ENCODE measurements around the gene UGDH. TPM values are rescaled to one million over a fixed set of nuclear protein-coding genes. Genes with fewer than 3 reads are reported as not detected.

UGDH gene
- total and polyA plus RNA-seq, 8 donors, result 62.8 to 108 (median 100) TPM

DNA sequence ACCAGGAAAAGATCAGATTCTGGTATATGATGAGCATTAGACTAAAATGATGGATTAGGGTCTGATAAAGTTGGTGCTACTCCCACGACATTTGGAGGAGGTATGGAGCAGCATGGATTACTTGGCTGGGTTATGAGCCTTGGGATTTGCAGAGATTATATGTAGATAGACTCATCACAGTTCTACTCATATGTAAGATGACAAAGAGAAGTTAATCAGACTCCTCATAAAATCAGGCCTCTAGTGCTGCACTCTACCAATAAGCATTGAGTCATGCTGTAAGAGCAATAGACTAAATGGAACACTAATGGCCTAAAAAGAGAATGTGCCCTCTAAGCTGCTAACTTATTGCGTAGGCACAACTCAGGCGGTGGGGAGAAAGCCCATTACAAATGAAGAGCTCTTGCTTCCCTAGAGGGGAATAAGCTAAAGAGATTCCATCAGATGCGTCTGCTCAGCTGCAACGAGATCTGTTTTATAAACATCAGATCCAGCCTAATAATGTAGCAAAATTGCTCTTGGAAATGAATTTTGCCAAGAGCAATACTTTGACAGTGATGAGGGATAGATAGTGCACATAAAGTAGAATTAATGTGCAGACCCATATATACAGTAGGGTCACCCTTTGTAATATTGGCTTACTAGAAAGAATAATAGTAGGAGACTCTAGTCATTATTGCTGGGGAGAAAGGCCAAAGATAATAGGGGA lies 50.9 kb downstream of the UGDH start:
- ATAC-seq (no peak), DNase-seq (no peak)
- TF ChIP-seq, protein P1, sequence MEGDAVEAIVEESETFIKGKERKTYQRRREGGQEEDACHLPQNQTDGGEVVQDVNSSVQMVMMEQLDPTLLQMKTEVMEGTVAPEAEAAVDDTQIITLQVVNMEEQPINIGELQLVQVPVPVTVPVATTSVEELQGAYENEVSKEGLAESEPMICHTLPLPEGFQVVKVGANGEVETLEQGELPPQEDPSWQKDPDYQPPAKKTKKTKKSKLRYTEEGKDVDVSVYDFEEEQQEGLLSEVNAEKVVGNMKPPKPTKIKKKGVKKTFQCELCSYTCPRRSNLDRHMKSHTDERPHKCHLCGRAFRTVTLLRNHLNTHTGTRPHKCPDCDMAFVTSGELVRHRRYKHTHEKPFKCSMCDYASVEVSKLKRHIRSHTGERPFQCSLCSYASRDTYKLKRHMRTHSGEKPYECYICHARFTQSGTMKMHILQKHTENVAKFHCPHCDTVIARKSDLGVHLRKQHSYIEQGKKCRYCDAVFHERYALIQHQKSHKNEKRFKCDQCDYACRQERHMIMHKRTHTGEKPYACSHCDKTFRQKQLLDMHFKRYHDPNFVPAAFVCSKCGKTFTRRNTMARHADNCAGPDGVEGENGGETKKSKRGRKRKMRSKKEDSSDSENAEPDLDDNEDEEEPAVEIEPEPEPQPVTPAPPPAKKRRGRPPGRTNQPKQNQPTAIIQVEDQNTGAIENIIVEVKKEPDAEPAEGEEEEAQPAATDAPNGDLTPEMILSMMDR (IDR thresholded peaks at IDR 0.05), result no peak
- Histone ChIP-seq H3K27me3 (no peaks in the 10 kb centered on the region), H3K4me3 (no peak overlapping the region), H3K4me1 (no peaks in the 10 kb centered on the region), H3K27ac (no peak overlapping the region), H3K9me3 (no peaks in the 10 kb centered on the region), H3K36me3 (peaks cover 0 to 25% of the 10 kb centered on the region in 2 donors)
- intact Hi-C loops (cut with DNase I), result no loop called here

DNA sequence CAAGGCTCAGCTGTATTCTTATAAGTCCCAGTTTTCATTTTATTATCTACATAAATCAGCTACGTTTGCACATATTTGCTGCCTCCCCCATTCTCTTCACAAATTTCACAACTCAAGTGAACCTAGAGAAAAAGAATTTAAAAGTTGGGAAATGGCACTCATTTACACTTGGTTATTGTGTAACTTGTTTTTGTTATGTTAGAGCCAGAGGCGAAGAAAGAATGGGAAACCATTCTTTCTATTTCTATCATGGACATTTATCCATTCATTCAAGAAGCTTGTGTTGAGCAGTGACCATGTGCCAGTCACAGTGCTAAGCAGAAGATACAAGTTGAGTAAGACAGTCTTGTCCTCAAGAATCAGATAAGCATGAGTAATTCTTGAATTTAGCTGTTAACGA lies 54.8 kb downstream of the UGDH start:
- Histone ChIP-seq H3K4me3 (no peak overlapping the region), H3K27ac (no peak overlapping the region), H3K9me3 (no peaks in the 10 kb centered on the region), H3K36me3 (peaks cover 0 to 25% of the 10 kb centered on the region in 2 donors), H3K4me1 (peaks cover 0 to 9% of the 10 kb centered on the region in 2 donors), H3K27me3 (no peaks in the 10 kb centered on the region)
- TF ChIP-seq, protein P1 (IDR thresholded peaks at IDR 0.05), result no peak
- ATAC-seq (no peak), DNase-seq (no peak)
- intact Hi-C loops (cut with DNase I), result no loop called here

- Histone ChIP-seq H3K4me3 (no peak overlapping the region), H3K4me1 (peaks cover 0 to 9% of the 10 kb centered on the region in 2 donors), H3K9me3 (no peaks in the 10 kb centered on the region), H3K27me3 (no peaks in the 10 kb centered on the region), H3K36me3 (peaks cover 0 to 29% of the 10 kb centered on the region in 2 donors), H3K27ac (no peak overlapping the region)
- intact Hi-C loops (cut with DNase I), result no loop called here
- TF ChIP-seq, protein P1 (IDR thresholded peaks at IDR 0.05), result no peak
- no peak for ATAC-seq
- no peak for DNase-seq
Measured at GRCh38 chr4:39470402-39470801, 56.8 kb downstream of the UGDH start.

DNA sequence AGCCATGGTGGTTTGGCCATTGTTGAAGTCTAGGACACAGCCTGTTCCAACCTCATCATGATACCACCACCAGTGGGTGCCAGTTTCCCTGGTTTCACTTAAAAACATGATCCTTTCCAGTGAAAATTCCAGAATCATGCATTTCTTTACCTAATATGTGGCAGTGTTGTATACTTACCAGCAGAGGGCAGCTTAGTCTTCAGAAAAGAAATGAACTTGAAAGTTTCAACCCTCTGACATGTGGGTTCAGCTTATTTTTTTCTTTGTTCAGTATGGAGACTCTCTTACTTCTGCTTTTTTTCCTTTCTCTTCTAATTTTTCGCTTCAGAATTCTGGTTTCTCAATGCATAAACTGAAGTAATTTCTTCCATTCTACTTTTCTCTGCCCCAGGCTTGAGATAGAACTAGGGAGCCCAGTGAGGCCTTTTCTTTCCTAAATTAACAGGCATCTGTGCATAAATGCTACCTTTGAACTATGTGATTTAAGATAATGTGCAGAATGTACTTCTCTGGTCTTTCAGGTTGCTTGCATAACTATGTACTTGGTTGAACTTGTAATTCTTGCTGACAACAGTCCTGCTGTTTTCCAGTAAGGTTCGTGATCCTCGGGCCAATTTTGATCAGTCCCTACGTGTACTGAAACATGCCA lies 57.7 kb downstream of the UGDH start:
- peak in 2 of 4 donors; percentile 57 to 81 for DNase-seq
- TF ChIP-seq, protein P1 (IDR thresholded peaks at IDR 0.05), result peak; percentile 77 to 80

GRCh38 chr4:39467464-39467863 lies 59.8 kb downstream of the UGDH start:
- TF ChIP-seq, protein P1 (IDR thresholded peaks at IDR 0.05), result no peak
- H3K36me3 ChIP-seq, result peaks cover 0 to 46% of the 10 kb centered on the region in 2 donors
- H3K27ac ChIP-seq, result no peak overlapping the region
- DNase-seq (no peak), ATAC-seq (no peak)
- intact Hi-C loops (cut with DNase I), result no loop called here
- H3K27me3 ChIP-seq, result no peaks in the 10 kb centered on the region
- no peaks in the 10 kb centered on the region for H3K9me3 ChIP-seq
- H3K4me1 ChIP-seq, result peaks cover 0 to 9% of the 10 kb centered on the region in 2 donors
- H3K4me3 ChIP-seq, result no peak overlapping the region

More for the DNA sequence above, 57.7 kb downstream of the UGDH start:
- Histone ChIP-seq H3K27me3 (no peaks in the 10 kb centered on the region), H3K27ac (peak overlapping the region; percentile 35 to 69), H3K9me3 (no peaks in the 10 kb centered on the region), H3K36me3 (peaks cover 0 to 36% of the 10 kb centered on the region in 2 donors), H3K4me1 (peaks cover 0 to 9% of the 10 kb centered on the region in 2 donors), H3K4me3 (no peak overlapping the region)
- ATAC-seq, result peak; percentile 96
- intact Hi-C loops (cut with DNase I), result no loop called here
